Measurements from ENCODE around the gene MTCH2. TPM values are rescaled to one million over a fixed set of nuclear protein-coding genes. Genes with fewer than 3 reads are reported as not detected.

Gene MTCH2
- total and polyA plus RNA-seq, 7 donors = 33.2 to 119 (median 44.6) TPM

DNA sequence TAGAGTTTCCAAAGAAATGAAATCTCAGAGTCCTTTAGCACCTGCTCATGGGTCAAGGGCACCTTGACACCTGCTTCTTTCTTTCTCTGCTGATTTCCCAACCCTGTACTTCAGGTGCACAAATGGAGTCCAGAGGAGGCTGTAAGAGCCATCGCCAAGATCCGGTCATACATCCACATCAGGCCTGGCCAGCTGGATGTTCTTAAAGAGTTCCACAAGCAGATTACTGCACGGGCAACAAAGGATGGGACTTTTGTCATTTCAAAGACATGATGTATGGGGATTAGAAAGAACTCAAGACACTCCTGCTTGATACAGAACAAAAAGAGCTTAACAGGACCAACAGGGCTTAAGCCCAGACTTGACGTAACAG, 71.0 kb downstream of the MTCH2 start:
- peaks cover 8 to 66% (median 30%) of the 10 kb centered on the region in 4 donors for H3K36me3 ChIP-seq
- no peak overlapping the region for H3K4me3 ChIP-seq
- no peaks in the 10 kb centered on the region for H3K9me3 ChIP-seq
- TF ChIP-seq, protein P1, sequence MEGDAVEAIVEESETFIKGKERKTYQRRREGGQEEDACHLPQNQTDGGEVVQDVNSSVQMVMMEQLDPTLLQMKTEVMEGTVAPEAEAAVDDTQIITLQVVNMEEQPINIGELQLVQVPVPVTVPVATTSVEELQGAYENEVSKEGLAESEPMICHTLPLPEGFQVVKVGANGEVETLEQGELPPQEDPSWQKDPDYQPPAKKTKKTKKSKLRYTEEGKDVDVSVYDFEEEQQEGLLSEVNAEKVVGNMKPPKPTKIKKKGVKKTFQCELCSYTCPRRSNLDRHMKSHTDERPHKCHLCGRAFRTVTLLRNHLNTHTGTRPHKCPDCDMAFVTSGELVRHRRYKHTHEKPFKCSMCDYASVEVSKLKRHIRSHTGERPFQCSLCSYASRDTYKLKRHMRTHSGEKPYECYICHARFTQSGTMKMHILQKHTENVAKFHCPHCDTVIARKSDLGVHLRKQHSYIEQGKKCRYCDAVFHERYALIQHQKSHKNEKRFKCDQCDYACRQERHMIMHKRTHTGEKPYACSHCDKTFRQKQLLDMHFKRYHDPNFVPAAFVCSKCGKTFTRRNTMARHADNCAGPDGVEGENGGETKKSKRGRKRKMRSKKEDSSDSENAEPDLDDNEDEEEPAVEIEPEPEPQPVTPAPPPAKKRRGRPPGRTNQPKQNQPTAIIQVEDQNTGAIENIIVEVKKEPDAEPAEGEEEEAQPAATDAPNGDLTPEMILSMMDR (IDR thresholded peaks at IDR 0.05) = no peak
- no peak for TF ChIP-seq POLR2A (IDR thresholded peaks at IDR 0.05)
- no peak for TF ChIP-seq EP300 (IDR thresholded peaks at IDR 0.05)
- no peak for TF ChIP-seq POLR2AphosphoS5 (IDR thresholded peaks at IDR 0.05)
- no peak for DNase-seq
- no peaks in the 10 kb centered on the region for H3K27me3 ChIP-seq
- 93 to 94% methylated on average over 4 of the region's 4 CpGs for WGBS, 2 donors
- no peak overlapping the region for H3K27ac ChIP-seq
- peaks cover 0 to 13% (median 1%) of the 10 kb centered on the region in 4 donors for H3K4me1 ChIP-seq
- intact Hi-C loops (cut with DNase I) = no loop called here

DNA sequence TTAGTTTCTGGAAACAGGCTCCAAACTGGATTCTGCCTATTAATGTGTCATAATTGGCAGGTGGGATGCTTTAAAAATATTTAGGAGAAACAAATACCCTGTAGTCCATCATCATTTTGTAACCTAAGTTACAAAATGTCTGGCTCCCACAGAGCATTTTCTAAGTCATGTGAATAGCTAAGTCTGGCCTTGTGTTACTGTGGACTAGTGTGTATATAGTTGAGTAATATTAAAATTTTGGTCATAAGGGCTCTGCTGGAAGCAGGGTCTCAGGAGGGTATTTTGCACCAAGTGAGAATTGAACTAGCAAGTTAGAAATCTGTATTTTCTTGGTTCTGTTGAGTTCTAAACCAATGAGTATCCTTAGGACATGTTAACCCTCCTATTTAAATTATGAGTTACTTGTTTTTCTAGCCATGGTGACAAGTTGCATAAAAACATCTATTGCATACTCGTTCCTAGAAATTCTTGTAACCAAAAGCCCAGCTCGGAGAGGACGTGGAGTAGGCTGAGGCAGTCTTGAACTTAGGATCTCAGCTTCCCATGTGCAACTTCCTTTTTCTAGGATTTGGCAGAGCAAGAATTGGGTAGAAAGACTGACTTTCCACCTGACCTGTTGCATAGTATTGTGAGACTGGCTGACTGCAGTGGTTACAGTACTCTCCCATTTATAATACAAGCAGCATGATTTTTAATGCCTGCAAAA, 71.6 kb downstream of the MTCH2 start:
- no peak for TF ChIP-seq POLR2AphosphoS5 (IDR thresholded peaks at IDR 0.05)
- TF ChIP-seq POLR2A (IDR thresholded peaks at IDR 0.05) = no peak
- no peak for TF ChIP-seq EP300 (IDR thresholded peaks at IDR 0.05)
- TF ChIP-seq, protein P1 (IDR thresholded peaks at IDR 0.05) = no peak
- Histone ChIP-seq H3K27ac (no peak overlapping the region), H3K9me3 (no peaks in the 10 kb centered on the region), H3K36me3 (peaks cover 8 to 65% (median 30%) of the 10 kb centered on the region in 4 donors), H3K4me3 (no peak overlapping the region), H3K4me1 (peaks cover 0 to 18% (median 4%) of the 10 kb centered on the region in 4 donors), H3K27me3 (no peaks in the 10 kb centered on the region)
- DNase-seq = no peak
- intact Hi-C loops (cut with DNase I) = no loop called here
- 90 to 92% methylated on average over 3 of the region's 3 CpGs for WGBS, 2 donors

DNA sequence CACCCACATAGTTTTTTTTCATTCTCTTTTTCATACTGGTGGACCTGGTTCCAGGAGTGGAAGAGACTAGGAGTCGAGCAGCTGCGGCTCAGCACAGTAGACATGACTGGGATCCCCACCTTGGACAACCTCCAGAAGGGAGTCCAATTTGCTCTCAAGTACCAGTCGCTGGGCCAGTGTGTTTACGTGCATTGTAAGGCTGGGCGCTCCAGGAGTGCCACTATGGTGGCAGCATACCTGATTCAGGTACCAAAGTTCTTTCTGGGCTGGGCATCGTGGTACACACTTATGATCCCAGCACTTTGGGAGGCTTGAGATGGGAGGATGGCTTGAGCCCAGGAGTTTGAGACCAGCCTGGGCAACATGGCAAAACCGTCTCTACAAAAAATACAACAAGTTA, 72.7 kb downstream of the MTCH2 start:
- TF ChIP-seq, protein P1 (IDR thresholded peaks at IDR 0.05) = no peak
- TF ChIP-seq POLR2A (IDR thresholded peaks at IDR 0.05) (no peak), POLR2AphosphoS5 (IDR thresholded peaks at IDR 0.05) (no peak), EP300 (IDR thresholded peaks at IDR 0.05) (no peak)
- intact Hi-C loops (cut with DNase I) = loop anchor here (5.0 kb wide), 1 partner anchor 102 kb away; no protein-coding TSS in a partner anchor
- no peaks in the 10 kb centered on the region for H3K9me3 ChIP-seq
- H3K27me3 ChIP-seq = no peaks in the 10 kb centered on the region
- 97 to 98% methylated on average over 7 of the region's 7 CpGs for WGBS, 2 donors
- H3K36me3 ChIP-seq = peaks cover 8 to 54% (median 26%) of the 10 kb centered on the region in 4 donors
- H3K4me3 ChIP-seq = no peak overlapping the region
- DNase-seq = no peak
- no peak overlapping the region for H3K27ac ChIP-seq
- peaks cover 0 to 23% (median 10%) of the 10 kb centered on the region in 4 donors for H3K4me1 ChIP-seq

Small RNA genes within 50 kb of the gene (small RNA-seq; reads per million reads assigned to genes)
- 0 reads per million in 3 donors for gene RNU5E-10P

Other genes starting within 250 kb of the MTCH2 start
- gene SLC39A13, start 234.0 kb downstream of the MTCH2 start, total RNA-seq = 10 to 100 TPM; 38.2 to 87.5 (median 54.0) TPM
- gene SLC39A13, start 234.0 kb downstream of the MTCH2 start, polyA plus RNA-seq = 10 to 100 TPM in 2 of 3 donors, 1 to 10 TPM in 1; 4.6 to 29.8 (median 13.2) TPM
- 100 to 1,000 TPM; 104 to 202 (median 178) TPM for gene PSMC3, start 216.1 kb downstream of the MTCH2 start, total RNA-seq
- 100 to 1,000 TPM; 117 to 151 (median 121) TPM for gene PSMC3, start 216.1 kb downstream of the MTCH2 start, polyA plus RNA-seq
- under 1 TPM in 3 of 4 donors, not detected in 1; 0.27 to 0.55 (median 0.36) TPM for gene RAPSN, start 193.4 kb downstream of the MTCH2 start, total RNA-seq
- gene RAPSN, start 193.4 kb downstream of the MTCH2 start, polyA plus RNA-seq = under 1 TPM in 1 of 3 donors, not detected in 2; 0.61 TPM
- 100 to 1,000 TPM in 3 of 4 donors, 10 to 100 TPM in 1; 87.2 to 188 (median 114) TPM for gene CELF1, start 89.4 kb downstream of the MTCH2 start, total RNA-seq
- gene CELF1, start 89.4 kb downstream of the MTCH2 start, polyA plus RNA-seq = 10 to 100 TPM in 2 of 3 donors, 1 to 10 TPM in 1; 9.0 to 45.7 (median 14.1) TPM
- 100 to 1,000 TPM in 3 of 4 donors, 10 to 100 TPM in 1; 100.0 to 152 (median 130) TPM for gene PTPMT1, start 77.0 kb downstream of the MTCH2 start, total RNA-seq
- gene PTPMT1, start 77.0 kb downstream of the MTCH2 start, polyA plus RNA-seq = 10 to 100 TPM; 31.0 to 43.1 (median 37.2) TPM
- 10 to 100 TPM; 13.3 to 29.9 (median 23.5) TPM for gene KBTBD4, start 63.6 kb downstream of the MTCH2 start, total RNA-seq
- 10 to 100 TPM; 11.3 to 15.9 (median 12.6) TPM for gene KBTBD4, start 63.6 kb downstream of the MTCH2 start, polyA plus RNA-seq
- 100 to 1,000 TPM in 2 of 4 donors, 10 to 100 TPM in 2; 74.4 to 106 (median 91.7) TPM for gene NDUFS3, start 63.5 kb downstream of the MTCH2 start, total RNA-seq
- 100 to 1,000 TPM; 229 to 323 (median 268) TPM for gene NDUFS3, start 63.5 kb downstream of the MTCH2 start, polyA plus RNA-seq
- gene FAM180B, start 55.9 kb downstream of the MTCH2 start, total RNA-seq = 1 to 10 TPM in 1 of 4 donors, under 1 TPM in 2, not detected in 1; 0.36 to 1.4 (median 0.41) TPM
- under 1 TPM in 2 of 3 donors, not detected in 1; 0.12 to 0.60 TPM for gene FAM180B, start 55.9 kb downstream of the MTCH2 start, polyA plus RNA-seq
- 10 to 100 TPM in 1 of 4 donors, 1 to 10 TPM in 3; 6.1 to 15.5 (median 6.5) TPM for gene C1QTNF4, start 48.1 kb downstream of the MTCH2 start, total RNA-seq
- gene C1QTNF4, start 48.1 kb downstream of the MTCH2 start, polyA plus RNA-seq = 1 to 10 TPM in 2 of 3 donors, not detected in 1; 1.3 to 1.8 TPM
- 1 to 10 TPM in 1 of 4 donors, under 1 TPM in 1, not detected in 2; 0.33 to 1.1 TPM for gene AGBL2, start 72.8 kb upstream of the MTCH2 start, total RNA-seq
- 1 to 10 TPM in 1 of 3 donors, under 1 TPM in 1, not detected in 1; 0.92 to 2.2 TPM for gene AGBL2, start 72.8 kb upstream of the MTCH2 start, polyA plus RNA-seq
- gene FNBP4, start 124.8 kb upstream of the MTCH2 start, total RNA-seq = 100 to 1,000 TPM in 2 of 4 donors, 10 to 100 TPM in 2; 91.1 to 182 (median 101) TPM
- 10 to 100 TPM; 10.2 to 41.2 (median 20.4) TPM for gene FNBP4, start 124.8 kb upstream of the MTCH2 start, polyA plus RNA-seq
- 10 to 100 TPM; 15.7 to 23.2 (median 20.8) TPM for gene NUP160, start 205.8 kb upstream of the MTCH2 start, total RNA-seq
- gene NUP160, start 205.8 kb upstream of the MTCH2 start, polyA plus RNA-seq = 10 to 100 TPM in 1 of 3 donors, 1 to 10 TPM in 2; 4.6 to 16.3 (median 5.4) TPM